DMS53 treated with DMSO at 0.1 percent for 48 hours (cell line): ENCODE results near the gene MYOF.

Experiments
- DNase-seq: peaks from one replicate; lab custom pipeline; 2025; ENCODE audit not compliant: unreplicated experiment; lab: John Stamatoyannopoulos, UW

The MYOF gene

DNA sequence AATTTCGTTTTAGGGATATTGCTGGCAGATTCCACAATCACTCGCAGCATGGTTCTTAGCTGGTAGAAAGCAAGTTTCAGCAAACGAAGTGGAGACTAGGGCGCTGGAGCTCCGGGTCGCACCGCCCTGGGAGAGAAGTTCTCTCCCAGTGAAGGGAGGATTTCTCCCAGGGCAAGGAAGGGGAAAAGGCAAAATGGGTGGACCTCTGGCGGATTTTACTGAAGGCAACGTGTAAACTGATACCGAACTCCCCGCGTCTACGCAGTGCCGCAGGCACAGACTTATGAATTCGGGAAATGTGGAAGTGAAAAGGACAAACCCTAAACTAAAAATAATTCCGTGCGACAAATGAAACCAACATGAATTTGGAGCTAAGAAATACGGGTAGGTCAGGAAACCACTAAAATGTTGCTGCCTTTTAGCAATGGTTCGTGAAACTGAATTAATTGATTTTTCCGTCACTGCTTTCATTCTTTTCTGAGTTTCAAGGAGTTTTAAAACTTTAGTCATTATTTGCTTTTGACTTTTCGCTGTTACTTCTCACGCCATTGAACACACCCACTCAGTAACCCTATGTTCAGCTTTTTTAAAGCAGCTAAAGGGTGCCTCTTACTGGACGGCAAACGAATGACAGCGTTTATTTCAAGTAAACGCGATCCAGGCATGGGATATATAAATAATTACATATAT lies at the start of gene MYOF:
Gene MYOF, minus strand, starts transcription at position 190 of the 690 bp plus-strand sequence. Its CDS starts 140 bp downstream, at position 50.
- DNase-seq = peak; percentile 59

DNA sequence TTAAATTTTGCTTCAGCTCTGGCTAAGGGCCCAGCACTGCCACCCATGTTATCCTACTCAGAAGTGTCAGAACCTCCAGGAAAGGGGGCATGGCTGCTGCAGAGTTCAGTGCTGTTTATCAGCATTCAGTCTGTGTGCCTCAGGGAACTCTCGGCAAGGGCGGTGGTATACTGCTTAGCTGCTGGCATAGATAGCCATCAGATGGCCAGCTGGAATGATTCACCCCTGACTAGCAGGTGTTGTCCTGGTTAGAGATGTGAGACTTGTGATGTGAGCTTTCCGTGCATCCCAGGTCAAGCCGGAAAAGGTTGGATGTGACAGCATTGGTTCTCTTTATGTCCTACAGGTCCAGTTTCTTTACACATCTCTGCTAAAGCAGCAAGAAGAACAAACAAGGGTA lies 36.4 kb upstream of the MYOF start:
- no peak for DNase-seq

DNA sequence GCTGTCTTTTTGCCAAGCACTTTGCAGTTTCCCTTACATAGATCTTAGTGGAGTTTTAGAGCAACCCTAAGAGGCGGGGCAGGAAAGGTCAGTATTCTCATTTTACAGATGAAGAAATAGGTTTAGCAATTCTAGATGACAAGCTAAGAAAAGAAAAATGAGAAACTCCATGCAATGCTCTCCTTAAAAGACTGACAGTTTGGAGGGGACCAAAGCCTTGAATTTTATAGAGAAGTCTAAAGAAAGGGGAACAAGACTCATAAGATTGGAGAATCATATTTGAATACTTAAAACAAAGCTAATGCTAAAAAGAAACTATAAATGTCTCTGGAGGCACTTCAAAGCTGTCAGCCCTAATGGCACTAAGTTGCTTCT lies 33.9 kb upstream of the MYOF start:
- DNase-seq = no peak

GRCh38 chr10:93515071-93516005 lies 33.2 kb upstream of the MYOF start:
- no peak for DNase-seq

DNA sequence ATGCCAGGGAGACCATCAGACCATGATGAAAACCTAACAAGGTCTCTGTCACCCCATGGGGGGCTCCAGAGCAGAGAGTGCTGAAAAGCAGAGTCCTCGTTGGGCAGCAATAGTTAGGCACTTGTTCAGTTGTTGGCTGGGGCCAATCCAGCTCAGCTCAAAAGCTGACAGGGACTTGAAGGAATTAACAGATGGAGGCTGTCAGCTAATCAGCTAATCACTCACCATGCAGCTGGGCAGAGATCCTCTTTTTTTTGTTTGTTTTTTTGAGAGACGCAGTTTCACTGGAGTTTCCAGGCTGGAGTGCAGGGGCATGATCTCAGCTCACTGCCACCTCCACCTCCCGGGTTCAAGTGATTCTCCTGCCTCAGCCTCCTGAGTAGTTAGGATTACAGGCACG lies 32.4 kb upstream of the MYOF start:
- no peak for DNase-seq

- DNase-seq = no peak
These were observed 31.0 kb upstream of the MYOF start for GRCh38 chr10:93513091-93513490.

DNA sequence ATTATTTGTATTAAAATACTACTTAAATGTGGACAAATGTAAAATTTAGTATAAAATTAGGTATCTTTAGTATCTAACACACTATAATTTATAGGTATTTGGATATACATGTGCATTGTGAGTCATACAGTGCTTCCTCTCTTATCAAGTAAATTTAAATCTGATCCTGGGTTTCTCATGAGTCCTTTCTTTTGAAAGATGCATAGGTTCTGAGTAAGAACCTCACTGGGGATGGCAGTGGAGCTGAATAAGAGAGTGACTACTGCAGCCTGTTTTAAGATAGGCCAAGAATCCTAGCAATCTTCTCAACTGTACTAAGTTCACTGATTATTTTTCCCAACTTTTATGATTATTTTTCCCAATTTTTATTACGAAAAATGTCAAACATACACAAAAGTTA lies 30.4 kb upstream of the MYOF start:
- DNase-seq = no peak

GRCh38 chr10:93509816-93510215 lies 27.7 kb upstream of the MYOF start:
- no peak for DNase-seq

DNA sequence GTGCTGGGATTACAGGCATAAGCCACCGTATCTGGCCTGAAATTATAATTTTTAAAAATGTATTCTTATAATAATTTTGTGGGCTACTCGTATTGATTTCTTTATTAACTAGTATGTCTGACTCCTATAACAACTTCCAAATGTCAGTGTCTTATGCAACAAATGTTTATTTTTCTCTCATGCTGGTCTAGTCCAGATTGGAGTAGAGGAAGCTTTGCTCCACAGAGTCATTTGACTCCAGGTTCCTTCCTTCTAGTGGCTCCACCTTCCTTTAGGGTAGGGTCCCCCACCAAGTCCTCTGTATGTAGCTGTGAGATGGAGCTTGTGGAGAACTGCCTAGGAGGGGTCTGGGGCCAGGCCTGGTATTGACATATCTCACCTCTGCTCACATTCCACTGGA lies 22.9 kb upstream of the MYOF start:
- no peak for DNase-seq

DNA sequence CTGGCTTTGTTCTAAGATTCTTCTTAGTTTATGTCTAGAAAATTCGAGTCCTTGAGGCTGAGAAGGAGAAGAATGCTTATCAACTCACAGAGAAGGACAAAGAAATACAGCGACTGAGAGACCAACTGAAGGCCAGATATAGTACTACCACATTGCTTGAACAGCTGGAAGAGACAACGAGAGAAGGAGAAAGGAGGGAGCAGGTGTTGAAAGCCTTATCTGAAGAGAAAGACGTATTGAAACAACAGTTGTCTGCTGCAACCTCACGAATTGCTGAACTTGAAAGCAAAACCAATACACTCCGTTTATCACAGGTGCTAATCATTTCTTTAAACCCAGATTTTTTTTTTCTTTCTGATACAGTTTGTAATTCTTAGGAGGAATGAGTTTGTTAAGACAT lies 20.9 kb upstream of the MYOF start:
- DNase-seq = no peak

DNA sequence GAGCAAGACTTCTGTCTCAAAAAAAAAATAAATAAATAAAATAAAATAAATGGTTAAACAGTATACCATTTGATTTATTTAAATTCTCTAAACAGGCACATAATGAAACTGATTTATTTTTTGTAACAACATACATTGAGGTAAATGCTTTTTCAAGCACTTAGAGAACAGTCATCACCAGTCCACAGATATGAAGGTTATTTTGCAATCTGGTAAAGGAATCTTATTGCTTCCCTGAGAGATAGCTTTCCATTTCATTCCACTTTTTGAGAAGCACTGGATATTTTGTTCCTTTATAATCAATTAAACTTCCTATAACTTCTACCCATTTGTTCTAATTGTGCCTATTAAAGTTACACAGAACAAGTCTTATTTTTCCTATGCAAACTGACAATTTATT lies 19.5 kb upstream of the MYOF start:
- DNase-seq = no peak

DNA sequence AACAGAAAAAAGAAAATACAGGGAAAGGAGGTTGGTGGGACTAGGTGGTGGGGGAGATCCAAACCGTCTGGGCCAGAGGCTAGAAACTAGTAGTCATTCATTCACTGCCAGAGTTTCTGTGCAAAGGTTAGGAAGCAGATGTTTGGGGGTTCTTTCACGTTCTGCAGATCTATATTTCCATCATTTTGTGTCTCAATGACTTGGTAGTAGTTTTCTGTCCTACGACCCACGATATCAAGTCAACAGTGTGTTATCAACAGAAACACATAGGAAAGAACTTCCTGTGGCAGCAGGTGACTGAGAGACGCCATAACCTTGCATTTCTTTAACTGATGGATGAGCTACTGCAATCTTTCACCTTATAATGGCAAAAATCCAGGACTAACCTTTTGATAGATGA lies 16.0 kb upstream of the MYOF start:
- no peak for DNase-seq

GRCh38 chr10:93496322-93497041 lies 14.3 kb upstream of the MYOF start, which contains the start of gene CEP55:
Gene CEP55 (plus strand): TSS chr10:93496612. CDS start chr10:93500052, 3,440 bp downstream.
- DNase-seq = peak; percentile 89

DNA sequence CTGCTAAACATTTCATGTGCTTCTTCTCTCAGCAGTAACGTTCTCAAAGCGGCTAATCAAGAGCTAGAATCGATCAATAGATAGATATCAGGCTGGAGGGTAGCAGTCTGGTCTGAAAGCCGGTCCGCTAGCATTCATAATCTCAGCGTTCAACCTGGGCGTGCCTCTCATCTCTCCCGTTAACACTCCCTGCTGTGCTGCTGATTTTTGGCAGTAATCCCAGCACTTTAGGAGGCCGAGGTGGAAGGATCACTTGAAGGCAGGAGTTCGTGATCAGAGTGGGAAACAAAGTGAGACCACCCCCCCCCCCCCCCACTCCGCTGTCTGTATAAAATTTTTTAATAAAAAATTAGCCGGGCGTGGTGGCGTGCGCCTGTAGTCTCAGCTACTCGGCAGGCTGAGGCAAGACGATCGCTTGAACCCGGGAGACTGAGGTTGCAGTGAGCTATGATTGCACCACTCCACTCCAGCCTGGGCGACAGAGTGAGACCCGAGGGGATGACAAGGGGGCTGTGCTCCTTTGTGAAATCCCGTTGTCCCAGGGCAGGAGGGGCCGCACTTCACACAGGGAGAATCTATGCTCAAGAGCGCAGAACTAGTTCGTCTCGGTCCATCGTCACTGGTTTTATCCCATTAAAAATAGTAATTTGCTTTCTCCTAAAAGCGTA lies 13.7 kb upstream of the MYOF start:
- DNase-seq = peak; percentile 29

- no peak for DNase-seq
These were observed 12.4 kb upstream of the MYOF start for GRCh38 chr10:93494494-93494893.

DNA sequence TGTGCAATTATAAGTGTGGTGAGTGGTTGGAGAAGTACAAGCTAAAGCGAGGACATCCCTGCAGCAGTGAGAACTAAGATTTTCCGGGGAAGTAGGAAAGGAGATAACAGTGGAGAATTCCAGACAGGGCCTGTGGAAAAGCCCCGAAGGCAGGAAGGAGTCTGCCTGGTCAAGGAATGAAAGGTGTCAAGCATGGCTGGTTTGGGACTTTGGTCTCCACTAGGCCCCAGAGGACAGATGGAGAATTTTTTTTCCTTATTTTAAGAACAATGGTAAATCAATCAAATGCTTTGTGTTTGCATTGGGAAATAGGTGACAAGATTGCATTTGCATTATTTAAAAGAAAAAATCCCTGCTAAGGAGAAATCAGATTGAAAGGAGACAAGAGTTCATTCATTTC lies 11.0 kb upstream of the MYOF start:
- DNase-seq = no peak

DNA sequence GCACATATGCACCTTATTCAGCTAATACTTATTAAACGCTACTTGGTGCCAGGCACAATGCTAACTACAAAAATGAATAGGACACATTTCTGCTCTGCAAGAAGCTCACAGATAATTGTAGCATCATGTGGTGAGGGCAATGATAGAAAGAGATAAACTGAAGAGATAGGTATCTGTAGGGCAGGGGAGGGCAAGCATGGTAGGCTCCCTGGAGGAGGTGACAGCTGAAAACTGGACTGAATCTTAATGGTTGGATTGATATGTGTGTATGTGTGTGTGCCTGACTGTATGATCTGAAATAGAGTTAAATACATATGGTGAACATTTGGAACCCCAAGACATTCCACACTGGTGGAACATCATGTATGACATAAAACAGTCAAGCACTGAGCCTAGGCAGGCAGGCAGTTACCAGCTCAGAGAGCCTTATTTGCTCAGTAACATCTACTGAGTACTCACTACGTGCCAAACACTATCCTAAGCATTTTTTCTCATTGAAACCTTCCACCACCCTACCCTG lies 9.5 kb upstream of the MYOF start:
- no peak for DNase-seq

DNA sequence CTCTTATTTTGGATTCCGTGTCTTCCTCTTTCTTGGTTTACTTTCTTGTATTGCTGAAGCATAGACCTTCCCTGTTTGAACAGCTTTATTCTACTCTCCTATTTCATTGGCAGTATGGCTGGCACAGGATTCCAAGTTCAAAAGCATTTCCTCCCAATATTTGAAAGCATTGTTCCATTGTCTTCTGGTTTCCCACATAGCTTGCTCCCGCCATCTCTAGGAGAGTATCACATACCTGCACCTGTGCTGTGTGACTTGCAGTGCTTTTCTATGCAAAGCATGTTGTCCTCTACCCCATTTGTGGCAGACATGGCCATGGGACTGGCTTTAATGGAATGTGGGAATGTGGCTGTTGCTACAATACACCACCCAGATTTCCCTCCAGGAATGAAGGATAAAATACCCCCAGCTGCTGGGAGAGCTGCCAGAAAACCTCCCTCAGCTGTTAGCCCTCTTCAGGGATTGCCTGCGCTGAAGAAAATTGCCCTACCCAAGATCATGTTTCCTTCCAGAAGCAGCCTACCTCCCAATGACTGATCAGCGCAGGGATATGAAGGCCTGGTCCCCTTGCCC lies 6.9 kb upstream of the MYOF start:
- no peak for DNase-seq

DNA sequence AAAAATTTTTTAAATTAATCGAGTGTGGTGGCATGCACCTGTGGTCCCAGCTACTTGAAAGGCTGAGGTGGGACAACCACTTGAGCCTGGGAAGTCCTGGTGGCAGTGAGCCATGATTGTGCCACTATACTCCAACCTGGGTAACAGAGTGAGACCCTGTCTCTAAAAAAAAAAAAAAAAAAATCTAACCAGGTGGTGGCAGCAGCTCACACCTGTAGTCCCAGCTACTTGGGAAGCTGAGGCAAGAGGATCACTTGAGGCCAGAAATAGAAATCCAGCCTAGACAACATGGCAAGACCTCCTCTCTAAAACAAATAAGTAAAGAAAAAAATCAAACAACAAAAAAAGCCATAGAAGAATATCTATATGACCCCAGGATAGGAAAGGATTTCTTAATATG lies 3.6 kb upstream of the MYOF start:
- DNase-seq = no peak

GRCh38 chr10:93481637-93482144 lies 443 bp downstream of the MYOF start:
- no peak for DNase-seq
